NCI-H1694 treated with DMSO at 0.1 percent for 48 hours (cell line): ENCODE data around the gene PRKCA.
"Not testable (repeated sequence)": the region's sequence is repeated elsewhere in the genome, so short reads cannot be mapped to it uniquely, and the experiment has no call there.

Experiments used
- DNase-seq: peaks from one replicate; lab custom pipeline; 2025; lab: John Stamatoyannopoulos, UW

PRKCA gene

DNA sequence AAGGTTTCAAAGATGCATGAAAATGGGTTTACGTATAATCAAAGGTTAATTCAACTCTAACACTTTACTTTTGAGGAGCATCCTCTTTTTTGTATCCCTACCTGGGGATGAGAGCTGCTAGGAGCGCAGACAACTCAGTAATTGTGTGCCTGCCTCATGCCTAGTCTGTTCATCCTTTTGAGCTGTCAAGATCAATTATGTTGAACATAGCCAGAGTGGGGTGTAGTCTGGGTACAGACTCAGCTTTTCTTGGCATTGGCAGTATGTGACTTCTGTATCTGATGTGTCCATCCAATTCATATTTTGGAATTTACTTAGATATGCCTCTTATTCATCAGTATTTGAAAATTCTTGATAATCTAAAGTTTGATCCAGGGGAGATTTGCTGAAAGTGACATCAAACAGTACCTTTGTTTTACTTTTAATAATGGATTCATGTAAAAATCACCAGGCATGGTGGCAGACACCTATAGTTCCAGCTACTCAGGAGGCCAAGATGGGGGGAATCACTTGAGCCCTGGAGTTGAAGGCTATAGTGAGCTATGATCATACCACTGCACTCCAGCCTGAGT is 24.1 kb downstream of the PRKCA start:
- DNase-seq: no peak

GRCh38 chr17:66330646-66331037 is 28.2 kb downstream of the PRKCA start:
- DNase-seq: no peak

- no peak for DNase-seq
These were observed 28.8 kb downstream of the PRKCA start for GRCh38 chr17:66331038-66331816.

- no peak for DNase-seq
These were observed 33.4 kb downstream of the PRKCA start for GRCh38 chr17:66335797-66336196.

DNA sequence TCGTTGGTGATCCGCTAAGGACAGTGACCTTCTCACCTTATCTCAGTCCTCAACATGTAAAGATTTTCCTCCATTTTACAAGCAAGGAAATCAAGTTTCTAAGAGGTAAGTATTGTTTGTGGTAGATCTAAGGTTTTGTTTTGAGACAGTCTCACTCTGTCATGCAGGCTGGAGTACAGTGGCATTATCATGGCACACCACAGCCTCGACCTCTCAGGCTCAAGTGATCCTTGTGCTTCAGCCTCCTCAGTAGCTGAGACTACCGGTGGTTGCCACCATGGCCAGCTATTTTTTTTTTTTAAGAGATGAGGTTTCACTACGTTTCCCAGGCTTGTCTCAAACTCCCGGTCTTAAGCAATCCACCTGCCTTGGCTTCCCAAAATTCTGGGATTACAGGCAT is 34.9 kb downstream of the PRKCA start:
- DNase-seq: no peak

DNA sequence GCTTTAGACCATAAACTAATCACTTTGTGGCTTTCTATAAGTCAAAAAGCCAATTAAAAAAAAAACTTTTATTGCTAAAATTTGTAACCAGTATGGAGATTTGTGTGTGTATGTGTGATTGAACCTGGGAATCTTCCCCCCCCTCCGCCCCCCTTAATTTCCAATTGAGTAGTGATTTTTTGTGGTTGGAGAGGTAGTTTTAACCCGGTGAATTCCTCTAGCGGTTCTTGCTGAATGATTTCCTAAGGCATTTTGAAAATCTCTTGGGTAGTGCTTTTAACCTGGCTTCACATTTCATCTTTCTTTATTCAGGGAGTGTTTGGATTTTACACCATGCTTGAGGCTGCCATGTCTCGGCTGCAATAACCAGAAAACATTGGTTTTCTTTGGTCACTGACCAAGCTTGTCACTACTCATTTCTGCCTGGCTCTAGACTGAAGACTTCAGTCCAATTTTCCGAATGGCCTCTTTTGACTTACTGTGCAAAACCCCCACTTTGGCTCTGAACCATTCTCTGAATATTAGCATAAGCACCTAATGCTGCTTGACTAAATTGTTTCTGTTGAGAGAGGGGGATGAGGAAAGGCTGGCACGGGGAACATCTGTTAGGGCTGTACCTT is 35.6 kb downstream of the PRKCA start:
- DNase-seq: no peak

GRCh38 chr17:66338937-66339336 is 36.5 kb downstream of the PRKCA start:
- no peak for DNase-seq

DNA sequence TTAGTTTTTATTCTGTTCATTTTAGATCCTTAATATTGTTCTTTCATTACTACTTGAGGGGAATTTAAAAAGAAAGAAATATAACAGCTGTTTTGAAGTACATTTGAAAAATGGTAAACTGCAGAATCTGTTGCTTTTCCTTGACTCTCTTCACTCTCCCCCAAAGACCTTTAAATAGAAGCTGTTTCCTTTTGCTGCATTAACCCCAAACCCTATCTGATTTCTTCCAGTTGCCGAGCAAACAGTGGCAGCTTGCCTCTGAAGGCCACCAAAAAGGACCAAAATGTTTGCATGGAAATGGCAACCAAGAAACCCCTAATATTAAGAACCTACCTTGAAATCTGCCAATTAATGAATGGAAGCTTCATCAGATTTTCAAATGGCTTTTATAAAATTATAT is 37.1 kb downstream of the PRKCA start:
- DNase-seq: no peak

DNA sequence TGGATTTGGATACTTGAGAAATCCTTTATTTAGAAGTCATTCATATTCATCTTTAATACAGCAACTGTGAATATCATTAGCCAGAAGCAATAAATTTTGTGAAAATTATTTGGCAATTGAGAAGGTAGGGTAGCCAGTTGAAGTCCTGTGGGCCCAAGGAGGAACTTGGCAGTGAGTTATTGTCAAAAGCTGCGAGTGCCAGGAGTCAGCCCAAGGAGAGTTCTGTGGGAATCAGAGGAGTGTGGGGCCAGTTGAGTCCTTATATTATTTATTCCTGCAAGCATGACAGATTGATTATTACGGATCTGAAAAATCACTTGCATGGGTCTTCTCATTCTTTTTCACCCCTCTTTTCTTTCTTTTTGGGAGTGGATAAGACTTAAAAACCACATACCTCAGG is 38.3 kb downstream of the PRKCA start:
- no peak for DNase-seq

- DNase-seq: no peak
These were observed 39.0 kb downstream of the PRKCA start for GRCh38 chr17:66341462-66341861.

GRCh38 chr17:66342263-66342662 is 39.9 kb downstream of the PRKCA start:
- DNase-seq: not testable (repeated sequence)

GRCh38 chr17:66343531-66344078 is 41.2 kb downstream of the PRKCA start:
- no peak for DNase-seq

DNA sequence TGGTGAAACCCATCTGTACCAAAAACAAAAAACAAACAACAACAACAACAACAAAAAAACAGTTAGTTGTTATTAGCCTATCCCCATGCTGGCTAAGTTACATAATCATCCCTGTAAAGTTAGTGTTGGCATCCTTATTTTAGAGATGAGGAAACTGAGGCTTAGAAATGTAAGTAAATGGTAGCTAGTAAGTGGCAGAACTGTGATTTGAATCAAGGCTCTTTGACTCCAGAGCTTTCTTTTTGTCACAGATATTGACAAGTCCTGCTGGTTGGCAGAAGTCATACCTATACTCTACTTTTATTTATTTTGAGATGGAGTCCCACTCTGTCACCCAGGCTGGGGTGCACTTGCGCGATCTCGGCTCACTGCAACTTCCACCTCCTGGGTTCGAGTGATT is 42.1 kb downstream of the PRKCA start:
- DNase-seq: no peak

DNA sequence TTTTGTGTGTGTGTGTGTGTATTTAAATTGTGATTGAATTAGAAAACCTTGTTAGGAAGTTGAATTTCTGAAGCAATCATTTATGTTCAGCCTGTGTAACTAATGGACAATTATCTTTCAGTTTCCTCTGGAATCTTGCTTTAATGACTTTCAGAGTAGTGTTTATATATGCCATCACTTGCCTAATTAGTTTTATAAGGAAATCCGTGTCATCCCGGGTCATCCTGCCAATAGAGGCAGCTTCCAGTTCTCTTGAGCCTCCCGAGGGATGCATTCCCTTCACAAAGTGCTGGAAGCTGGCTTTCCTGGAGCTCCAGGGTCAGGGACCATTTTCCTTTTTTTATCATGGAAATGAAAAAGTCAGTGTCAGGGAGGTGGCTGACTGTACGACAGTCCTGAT is 42.9 kb downstream of the PRKCA start:
- DNase-seq: no peak

GRCh38 chr17:66345949-66346638 is 43.7 kb downstream of the PRKCA start:
- not testable (repeated sequence) for DNase-seq

GRCh38 chr17:66347661-66348514 is 45.5 kb downstream of the PRKCA start:
- no peak for DNase-seq

DNA sequence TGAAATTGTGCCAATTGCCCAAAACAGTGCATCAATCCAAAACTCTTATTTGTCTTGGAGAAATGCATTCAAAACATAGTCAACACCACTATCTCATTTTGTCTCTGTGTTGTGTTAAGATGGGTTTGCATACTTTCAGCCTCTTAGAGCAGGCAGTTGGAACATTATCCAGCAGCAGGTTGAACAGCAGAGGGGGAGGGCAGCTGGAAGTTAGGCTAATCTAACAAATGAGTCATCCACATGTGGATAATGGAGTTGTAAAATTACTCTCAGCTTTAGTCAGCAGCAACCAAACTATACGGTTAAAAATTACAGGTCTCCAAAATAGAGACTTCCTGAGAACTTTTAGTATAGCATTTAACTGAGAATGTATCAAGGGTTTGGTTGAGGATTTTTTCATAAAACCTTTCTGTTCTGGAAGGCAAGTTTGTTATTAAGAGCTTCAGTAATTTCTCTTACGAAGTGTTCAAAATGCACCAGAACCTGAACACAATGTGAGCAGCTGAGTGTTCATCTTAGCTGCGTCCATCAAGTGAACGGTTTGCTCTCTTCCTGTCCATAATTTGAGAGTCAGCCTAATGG is 46.3 kb downstream of the PRKCA start:
- no peak for DNase-seq

- DNase-seq: no peak
These were observed 47.3 kb downstream of the PRKCA start for GRCh38 chr17:66349521-66350254.

GRCh38 chr17:66350576-66350975 is 48.2 kb downstream of the PRKCA start:
- not testable (repeated sequence) for DNase-seq

GRCh38 chr17:66351033-66351432 is 48.6 kb downstream of the PRKCA start:
- no peak for DNase-seq

GRCh38 chr17:66351701-66352100 is 49.3 kb downstream of the PRKCA start:
- no peak for DNase-seq
